Peyer's patch (tissue), 4 donors: Measurements from ENCODE around the gene MGA.

ENCODE experiments used
- POLR2A ChIP-seq, 2 donors: fragments of 450-650 bp; IDR thresholded peaks; one replicate each; pipeline ENCODE4 v1.5.1; 2017; ENCODE audit warnings: antibody characterized with exemption in 2 of 2, mild to moderate bottlenecking in 2 of 2, moderate library complexity in 2 of 2
- TF ChIP-seq, protein P1 (sequence below), 6 experiments: fragments of 450-650 bp in 4 of 6; fragments of 200-600 bp in 2 of 6; sonication (generic) in 1 of 6; IDR thresholded peaks; one replicate each; pipeline ENCODE4 v1.5.1; 2017 to 2019; ENCODE audit warnings: antibody characterized with exemption in 6 of 6, mild to moderate bottlenecking in 3 of 6, moderate library complexity in 1 of 6

DNA sequence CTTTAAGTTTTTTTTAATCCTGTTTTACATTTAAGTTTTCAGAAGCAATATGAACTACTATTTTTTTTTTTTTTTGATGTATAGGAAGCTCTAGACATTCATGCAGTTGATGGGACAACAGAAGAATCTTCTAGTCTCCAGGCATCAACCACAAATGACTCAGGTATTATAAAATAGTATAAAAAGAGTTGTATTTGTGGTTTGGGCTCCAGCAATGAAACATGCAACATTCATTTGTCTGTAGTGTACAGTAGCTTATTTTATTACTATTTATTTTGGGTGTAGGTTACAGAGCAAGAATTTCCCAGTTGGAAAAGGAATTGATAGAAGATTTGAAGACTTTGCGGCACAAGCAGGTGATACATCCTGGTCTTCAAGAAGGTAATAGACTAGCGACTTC is 38.6 kb downstream of the MGA start:
- TF ChIP-seq, protein P1, sequence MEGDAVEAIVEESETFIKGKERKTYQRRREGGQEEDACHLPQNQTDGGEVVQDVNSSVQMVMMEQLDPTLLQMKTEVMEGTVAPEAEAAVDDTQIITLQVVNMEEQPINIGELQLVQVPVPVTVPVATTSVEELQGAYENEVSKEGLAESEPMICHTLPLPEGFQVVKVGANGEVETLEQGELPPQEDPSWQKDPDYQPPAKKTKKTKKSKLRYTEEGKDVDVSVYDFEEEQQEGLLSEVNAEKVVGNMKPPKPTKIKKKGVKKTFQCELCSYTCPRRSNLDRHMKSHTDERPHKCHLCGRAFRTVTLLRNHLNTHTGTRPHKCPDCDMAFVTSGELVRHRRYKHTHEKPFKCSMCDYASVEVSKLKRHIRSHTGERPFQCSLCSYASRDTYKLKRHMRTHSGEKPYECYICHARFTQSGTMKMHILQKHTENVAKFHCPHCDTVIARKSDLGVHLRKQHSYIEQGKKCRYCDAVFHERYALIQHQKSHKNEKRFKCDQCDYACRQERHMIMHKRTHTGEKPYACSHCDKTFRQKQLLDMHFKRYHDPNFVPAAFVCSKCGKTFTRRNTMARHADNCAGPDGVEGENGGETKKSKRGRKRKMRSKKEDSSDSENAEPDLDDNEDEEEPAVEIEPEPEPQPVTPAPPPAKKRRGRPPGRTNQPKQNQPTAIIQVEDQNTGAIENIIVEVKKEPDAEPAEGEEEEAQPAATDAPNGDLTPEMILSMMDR (IDR thresholded peaks at IDR 0.05): no peak
- no peak for TF ChIP-seq POLR2A (IDR thresholded peaks at IDR 0.05)
